HG03378 (cell line): ENCODE measurements around the gene KHDC1.
"Not testable (repeated sequence)": the region's sequence is repeated elsewhere in the genome, so short reads cannot be mapped to it uniquely, and the experiment has no call there.

ENCODE experiments used
- ATAC-seq: cut with Tn5 transposase; IDR thresholded peaks from one replicate; pipeline ENCODE4 v1.9.1; 2021; ENCODE audit warnings: mild to moderate bottlenecking, moderate library complexity; ENCODE audit not compliant: unreplicated experiment

Gene KHDC1, protein sequence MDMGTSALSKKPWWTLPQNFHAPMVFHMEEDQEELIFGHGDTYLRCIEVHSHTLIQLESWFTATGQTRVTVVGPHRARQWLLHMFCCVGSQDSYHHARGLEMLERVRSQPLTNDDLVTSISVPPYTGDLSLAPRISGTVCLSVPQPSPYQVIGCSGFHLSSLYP

DNA sequence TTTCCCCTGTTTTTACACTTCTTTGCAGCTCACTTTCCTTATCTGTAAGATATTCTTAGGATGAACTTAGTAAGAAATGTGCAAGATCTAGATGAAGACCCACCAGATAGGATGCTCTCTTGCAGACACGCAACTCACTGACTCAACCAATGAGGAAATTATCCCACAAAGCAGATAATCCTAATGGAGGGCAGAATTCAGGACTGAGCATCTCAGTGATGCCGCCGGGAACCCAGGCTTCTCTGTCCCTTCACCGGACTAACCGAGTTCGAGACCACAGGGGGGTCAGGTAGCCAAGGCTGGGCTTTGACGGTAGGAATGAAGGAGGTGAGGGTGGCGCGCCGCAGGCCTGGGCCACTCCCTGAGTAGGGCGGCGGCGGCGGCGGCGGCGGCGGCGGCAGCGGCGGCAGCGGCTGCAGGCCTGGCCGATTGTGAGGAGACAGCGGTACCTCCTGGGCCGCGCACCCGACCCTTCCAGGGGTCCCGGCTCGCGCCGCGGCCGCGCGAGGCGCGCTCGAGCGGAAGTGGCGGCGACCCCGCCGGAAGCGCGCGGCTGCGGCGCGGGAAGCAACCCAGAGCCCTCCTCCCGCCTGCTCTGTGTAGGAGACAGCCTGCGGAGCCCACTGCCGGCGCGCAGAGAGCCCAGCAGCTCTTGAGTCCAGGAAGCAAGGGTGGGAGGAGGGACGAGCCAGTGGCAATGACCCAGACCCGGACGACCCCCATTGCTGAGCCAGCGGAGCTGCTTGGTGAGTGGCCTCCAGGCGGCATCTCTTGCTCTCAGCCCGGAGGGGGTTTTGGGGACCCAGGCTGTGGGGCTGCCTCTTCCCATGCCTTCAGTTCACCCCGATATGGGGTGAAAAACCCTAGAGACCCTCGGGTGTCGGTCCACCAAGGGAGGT, at the start of gene KHDC1:
Gene KHDC1, minus strand, starts transcription at position 526 of the 899 bp plus-strand sequence. CDS start 20,679 bp downstream, outside the sequence.
- ATAC-seq = peak; percentile 82

DNA sequence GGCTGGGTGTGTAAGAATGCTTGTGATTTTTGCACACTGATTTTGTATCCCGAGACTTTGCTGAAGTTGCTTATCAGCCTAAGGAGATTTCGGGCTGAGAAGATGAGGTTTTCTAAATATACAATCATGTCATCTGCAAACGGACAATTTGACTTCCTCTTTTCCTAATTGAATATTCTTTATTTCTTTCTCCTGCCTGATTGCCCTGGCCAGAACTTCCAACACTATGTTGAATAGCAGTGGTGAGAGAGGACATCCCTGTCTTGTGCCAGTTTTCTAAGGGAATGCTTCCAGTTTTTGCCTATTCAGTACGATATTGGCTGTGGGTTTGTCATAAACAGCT, 47.5 kb upstream of the KHDC1 start:
- not testable (repeated sequence) for ATAC-seq

DNA sequence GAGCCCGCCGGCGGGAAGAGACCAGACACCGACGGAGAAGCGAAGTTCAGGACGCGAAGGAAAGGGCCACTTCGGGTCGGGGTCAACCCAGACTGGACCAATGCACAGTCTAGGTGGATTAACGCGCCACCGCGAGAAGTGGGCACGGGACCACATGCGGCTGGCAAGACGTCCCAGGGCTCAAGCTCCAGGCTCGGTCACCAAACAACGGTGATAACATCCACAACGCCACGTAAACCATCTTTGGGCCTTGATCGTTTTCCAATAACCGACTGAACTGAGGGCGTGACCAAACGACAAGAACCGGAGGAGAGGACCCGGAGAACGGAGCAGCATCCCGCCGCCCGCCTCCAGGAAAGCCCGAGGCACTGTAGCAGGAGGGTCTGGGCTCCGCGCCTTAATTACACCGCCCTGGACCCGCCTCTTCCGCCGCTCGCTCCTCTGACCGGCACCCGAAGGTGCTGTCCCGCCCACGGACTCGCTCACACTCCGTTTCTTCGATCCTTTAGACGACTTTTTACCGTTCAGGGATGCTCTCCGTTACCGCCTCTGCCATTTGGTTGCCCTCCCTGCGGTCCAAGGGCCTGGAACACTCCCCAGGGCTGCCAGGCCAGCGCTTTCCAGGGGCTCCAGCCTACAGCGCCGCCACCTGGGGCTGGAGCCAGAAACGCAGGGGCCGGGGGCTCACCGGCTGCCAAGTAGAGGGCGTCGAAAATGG, 46.9 kb upstream of the KHDC1 start:
- ATAC-seq = peak; percentile 94

DNA sequence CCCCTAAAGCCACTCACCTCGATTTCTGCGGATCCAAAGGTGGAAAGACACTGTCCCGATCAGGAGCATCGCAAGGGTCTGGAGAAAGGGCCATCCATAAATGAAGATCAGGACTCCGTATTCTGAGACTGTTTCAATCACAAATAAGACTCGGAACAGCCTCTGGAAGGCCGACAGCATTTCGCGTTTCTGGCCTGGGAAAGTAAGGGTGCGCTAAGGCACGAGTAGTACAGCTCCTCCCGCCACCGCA, 46.5 kb upstream of the KHDC1 start:
- ATAC-seq = peak; percentile 6

DNA sequence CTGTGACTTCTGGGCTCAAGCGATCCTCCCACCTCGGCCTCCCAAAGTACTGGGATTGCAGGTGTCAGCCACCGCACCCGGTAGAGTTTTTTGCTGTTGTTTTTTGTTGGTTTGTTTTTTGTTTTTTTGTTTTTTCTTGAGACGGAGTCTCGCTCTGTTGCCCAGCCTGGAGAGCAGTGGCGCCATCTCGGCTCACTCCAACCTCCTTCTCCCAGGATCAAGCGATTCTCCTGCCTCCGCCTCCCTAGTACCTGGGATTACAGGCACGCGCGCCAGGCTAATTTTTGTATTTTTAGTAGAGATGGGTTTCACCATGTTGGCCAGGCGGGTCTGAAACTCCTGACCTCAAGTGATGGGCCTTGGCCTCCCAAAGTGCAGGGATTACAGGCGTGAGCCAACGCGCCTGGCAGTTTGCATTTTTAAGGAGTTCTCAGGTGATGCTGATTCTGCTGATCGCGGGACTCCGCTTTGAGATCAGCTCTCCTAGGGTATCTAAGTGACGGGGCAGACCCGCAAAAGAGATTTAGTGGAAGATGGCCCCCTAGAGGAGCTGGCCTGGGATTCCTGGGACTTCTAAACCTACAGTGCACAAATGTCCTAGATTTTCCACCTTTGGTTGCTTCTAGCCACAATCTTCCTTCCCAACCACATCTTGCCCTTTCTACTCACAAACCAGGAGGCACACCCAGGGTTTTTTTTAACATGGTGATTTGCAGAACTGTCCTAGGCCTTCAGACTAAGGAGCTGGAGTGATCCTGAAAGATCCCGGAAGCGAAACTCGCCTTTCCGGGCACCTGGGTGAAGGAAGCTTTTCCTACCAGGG, 45.9 kb upstream of the KHDC1 start:
- ATAC-seq = no peak

DNA sequence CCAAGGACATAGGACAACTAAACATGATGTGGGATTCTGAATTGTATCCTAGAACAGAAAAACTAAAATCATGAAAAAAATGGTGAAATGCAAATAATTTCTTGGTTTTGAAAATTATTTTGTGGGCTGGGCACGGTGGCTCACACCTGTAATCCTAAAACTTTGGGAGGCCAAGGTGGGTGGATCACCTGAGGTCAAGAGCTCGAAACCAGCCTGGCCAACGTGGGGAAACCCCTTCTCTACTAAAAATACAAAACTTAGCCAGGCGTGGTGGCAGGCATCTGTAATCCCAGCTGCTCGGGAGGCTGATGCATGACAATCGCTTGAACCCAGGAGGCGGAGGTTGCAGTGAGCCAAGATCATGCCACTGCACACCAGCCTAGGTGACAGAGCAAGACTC, 40.8 kb upstream of the KHDC1 start:
- ATAC-seq = not testable (repeated sequence)

DNA sequence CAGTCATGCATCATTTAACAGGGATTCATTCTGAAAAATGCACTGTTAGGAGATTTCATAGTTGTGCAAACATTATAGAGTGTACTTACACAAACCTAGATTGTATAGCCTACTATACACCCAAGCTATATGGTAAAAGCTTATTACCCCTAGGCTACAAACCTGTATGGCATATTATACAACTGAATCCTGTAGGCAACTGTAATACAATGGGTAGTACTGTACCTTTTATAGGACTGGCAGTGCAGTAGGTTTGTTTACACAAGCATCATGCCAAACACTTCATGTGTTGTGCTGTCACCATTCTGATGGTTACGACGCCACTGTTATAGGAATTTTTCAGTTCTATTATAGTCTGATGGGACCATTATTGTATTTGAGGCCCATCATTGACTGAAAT, 39.3 kb upstream of the KHDC1 start:
- ATAC-seq = no peak

DNA sequence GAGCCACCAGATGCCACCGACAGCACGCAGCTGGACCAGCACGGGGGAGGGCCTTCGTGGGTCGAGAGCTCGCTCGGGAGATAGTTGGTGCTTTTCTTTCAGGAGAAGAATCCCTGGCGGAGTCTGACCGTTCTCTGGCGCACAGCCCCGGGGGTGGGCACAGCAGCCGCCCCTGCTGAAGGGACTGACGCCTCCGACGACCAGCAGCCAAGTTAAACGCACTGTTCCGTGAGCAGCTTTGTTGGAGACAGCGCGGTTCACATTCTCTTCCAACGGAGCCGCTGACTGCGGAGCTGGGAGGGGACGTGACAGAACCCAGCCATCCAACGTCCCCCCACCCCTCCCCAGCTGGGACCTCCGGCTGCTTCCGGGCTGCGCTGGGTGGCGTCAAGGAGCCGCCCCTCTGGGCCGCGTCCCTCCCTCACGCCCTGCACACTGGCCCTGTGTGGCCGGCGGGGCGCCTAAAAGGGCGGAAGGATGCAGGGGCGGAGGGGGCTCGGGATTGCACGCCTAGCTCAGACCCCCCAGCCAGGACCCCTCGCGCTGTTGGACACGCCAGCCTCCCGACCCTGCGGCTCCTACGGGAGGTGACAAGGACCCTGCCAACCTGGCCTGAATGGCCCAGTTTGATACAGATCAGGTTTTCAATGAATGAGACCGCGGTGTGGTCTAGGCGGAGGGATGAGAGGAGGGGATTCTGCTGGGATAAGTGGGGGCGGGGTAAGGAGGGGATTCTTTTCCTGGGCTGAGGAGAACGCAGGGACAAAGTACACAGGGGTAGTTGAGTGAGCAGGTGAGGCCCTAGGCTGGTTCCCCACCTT, 36.4 kb upstream of the KHDC1 start:
- ATAC-seq = no peak

DNA sequence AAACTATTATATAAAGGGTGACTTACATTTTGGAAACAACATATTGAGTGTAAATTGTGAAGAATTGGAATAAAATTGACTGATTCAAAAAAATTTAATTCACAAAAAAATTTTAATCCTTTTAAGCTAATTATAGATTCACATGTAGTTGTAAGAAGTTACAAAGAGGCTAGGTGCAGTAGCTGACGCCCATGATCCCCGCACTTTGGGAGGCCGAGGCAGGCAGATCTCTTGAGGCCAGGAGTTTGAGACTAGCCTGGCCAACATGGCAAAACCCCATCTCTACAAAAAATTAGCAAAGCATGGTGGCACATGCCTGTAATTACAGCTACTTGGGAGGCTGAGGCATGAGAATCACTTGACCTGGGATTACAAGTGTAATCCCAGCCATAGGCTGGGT, 30.3 kb upstream of the KHDC1 start:
- ATAC-seq = no peak

DNA sequence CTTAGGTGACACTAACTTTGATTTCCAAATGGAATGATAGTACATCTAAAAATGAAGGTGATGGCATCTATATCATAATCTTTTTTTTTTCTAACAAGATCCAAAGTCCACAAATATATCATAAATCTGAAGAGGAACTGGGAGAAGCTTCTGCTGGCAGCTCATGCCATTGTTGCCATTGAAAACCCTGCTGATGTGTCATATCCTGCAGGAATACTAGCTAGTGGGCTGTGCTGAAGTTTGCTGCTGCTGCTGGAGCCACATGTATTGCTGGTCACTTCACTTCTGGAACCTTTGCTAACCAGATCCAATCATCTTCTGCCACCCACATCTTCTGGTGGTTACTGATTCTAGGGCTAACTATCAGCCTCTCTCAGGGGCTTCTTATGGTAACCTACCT, 27.4 kb upstream of the KHDC1 start:
- ATAC-seq = no peak

DNA sequence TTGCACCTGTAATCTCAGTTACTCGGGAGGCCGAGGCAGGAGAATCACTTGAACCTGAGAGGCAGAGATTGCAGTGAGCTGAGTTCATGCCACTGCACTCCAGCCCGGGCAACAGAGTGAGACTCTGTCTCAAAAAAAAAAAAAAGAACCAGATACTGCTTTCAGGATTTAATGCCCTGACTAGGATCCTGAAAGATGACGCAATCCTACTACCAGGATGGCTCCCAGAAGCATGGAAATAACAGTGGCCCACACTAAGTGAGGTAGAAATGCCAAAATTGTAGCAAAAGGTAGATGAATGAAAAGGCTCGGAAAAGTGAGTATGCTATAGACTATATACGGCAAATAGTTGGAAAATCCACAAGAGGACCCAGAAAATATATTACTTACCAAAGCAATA, 23.8 kb upstream of the KHDC1 start:
- ATAC-seq = no peak

DNA sequence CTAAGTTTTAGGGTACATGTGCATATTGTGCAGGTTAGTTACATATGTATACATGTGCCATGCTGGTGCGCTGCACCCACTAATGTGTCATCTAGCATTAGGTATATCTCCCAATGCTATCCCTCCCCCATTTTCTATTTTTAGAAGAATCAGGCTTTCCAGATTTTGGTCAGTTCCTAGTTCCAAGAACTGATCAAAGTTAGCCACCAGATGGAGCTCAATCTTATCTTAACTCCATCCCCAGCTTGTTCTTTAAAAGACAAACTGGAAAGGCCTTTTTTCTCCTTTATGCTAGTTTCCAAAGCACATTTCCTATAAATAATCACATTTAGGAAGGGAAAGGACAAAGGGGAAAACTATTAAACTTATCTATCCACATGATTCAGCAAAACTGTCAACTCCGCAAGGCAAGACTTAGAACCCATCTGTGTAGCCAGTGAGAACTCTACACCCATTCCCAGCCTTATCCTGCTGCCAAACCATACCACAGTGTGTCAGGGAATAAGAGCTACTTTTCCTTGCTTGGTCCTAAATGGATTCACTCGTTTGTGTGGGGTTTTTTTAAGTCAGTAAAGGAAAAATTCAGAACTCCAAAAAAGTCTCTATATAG, 22.8 kb upstream of the KHDC1 start:
- no peak for ATAC-seq

DNA sequence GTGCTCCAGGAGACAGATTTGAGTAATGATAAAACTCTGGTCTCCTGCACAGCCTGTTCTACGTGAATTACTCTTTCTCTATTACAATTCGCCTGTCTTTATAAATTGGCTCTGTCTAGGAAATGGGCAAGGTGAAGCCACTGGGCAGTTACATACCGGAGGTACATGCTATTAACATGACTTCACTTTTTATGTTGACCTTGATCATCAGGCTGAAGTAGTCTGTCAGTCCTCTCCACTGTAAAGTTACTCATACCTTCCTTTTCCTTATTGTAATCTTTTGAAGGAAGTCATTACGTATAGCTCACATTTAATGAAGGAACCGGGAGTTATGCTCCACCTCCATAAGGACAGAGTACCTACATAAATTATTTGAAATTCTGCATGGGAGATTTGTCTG, 19.9 kb upstream of the KHDC1 start:
- no peak for ATAC-seq

DNA sequence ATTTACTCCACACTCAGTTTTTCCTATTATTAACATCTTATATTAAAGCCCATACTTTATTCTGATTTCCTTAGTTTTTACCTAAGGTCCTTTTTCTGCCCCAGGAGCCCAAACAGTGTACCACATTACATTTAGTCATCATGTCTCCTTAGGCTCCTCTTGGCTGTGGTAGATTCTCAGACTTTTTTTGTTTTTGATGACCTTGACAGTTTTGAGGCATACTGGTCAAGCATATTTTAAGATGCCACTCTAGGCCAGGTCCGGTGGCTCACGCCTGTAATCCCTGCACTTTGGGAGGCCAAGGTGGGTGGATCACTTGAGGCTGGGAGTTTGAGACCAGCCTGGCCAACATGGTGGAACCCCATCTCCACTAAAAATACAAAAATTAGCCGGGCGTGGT, 18.7 kb upstream of the KHDC1 start:
- ATAC-seq = not testable (repeated sequence)

DNA sequence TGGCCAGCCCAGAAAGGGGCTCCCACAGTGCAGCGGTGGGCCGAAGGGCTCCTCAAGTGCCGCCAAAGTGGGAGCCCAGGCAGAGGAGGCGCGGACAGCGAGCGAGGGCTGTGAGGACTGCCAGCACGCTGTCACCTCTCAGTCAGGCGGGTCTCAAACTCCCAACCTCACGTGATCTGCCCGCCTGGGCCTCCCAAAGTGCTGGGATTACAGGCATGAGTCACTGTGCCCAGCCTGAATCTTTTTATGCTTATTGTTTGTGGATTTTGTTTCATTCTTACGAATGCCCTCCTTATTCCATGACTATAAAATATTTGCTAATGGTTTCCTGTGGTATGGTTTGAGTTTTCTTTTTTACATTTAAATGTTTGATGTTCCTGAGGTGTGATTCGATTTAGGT, 6.3 kb upstream of the KHDC1 start:
- ATAC-seq = not testable (repeated sequence)

DNA sequence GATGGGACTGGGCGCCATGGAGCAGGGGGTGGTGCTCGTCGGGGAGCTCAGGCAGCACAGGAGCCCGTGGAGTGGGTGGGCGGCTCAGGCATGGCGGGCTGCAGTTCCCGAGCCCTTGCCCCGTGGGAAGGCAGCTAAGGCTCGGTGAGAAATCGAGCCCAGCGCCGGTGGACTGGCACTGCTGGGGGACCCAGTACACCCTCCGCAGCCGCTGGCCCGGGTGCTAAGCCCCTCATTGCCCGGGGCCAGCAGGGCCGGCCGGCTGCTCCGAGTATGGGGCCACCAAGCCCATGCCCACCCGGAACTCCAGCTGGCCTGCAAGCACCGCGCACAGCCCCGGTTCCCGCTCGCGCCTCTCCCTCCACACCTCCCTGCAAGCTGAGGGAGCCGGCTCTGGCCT, 5.9 kb upstream of the KHDC1 start:
- ATAC-seq = not testable (repeated sequence)

DNA sequence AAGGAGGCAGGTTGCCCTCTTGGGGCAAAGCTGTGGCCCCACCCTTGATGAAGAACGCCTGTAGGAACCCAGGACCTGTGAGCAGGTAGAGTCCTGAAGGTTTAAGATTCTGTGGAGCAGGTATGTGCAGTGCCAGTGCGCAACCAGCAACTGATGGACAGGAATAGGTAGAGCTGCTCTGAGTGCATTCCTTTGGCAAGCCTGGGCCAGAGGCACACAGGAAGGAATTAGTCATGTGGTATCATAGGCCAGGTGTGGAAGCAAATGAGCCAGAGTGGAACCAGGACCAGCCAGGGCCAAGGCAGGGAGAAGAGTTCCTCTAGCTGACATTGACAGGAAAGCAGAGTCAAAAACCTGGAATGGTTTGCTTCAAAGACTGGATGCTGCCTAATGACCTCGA, 1.4 kb upstream of the KHDC1 start:
- ATAC-seq = no peak

DNA sequence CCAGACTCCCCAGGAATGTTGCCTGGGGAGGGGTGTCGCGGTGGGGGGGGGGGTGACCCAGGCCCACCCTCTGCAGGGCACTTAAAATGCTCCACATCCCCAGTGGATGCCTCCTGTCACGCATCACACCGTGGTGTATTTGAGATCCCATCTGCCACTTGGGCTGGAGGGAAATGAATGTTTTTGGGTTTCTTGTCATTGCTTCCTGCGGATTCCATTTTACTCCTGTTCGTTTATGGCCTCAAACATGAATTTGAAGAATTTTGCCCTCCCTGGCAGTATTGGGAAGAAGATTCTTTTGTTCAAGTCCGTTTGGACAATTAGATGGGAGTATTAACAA, 544 bp upstream of the KHDC1 start:
- ATAC-seq = no peak

DNA sequence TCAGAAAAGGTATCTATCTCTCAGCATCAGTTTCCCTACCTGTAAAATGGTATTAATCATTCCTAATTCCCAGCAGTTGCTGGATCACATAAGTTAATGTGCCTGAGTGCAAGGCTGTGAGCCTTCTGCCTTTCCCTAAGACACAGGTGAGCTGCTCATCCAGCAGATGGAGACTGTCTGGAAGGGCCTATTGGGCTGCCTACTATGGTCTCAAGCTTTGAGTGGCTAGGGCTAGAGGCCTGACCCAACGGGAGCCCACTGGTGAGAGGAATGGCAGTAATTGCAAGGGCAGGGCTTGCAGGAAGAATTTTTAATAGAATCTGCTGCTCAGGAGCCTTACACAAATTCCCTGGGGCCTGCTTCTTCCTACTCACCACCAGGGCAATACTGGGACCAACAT, 4.3 kb downstream of the KHDC1 start:
- ATAC-seq = no peak

DNA sequence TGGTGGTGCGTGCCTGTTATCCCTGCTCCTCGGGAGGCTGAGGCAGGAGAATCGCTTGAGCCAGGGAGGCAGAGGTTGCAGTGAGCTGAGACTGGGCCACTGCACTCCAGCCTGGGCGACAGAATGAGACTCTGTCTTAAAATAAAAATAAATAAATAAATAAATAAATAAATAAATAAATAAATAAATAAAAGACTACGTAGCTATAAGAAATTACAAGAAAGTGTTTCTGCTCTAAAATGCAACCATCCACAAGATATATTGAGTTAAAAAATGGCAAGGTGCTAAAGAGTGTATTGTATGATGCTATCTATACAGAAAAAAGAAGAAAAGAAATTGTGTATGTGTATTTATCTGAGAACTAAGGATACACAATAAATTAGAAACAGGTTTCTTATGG, 8.7 kb downstream of the KHDC1 start:
- not testable (repeated sequence) for ATAC-seq
